ENCODE results near the gene PBX4. TPM values are rescaled to one million over a fixed set of nuclear protein-coding genes. Genes with fewer than 3 reads are reported as not detected.

Gene PBX4
- total RNA-seq, 1 experiment from 2014 or later = 11.6 TPM

DNA sequence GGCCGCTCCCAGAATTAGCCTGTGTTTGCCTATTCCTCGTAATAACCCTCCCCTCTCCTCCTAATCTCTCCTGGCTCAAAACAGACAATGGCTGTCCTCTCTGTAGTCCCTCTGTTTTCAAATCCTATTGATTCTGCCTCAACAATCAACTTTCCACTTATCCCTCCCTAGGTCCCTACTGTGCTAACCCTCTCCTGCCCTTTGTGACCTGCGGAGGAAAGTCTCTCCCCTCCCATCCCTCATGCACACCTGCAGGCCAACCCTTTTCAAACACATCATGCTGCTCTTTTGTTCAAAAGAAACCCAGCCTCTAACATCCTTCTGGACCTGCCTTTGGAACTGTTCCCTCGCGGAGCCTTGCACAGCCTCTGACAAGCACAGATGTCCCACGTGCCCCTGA, 43.1 kb downstream of the PBX4 start:
- H3K9me2 ChIP-seq (ENCODE audit: insufficient read depth) = no peaks in the 10 kb centered on the region
- no TSS peak for BruUV-seq (replicated peaks)
- no peak overlapping the region for H3K9ac ChIP-seq (ENCODE audit: low read length)
- H4K20me1 ChIP-seq (ENCODE audit: insufficient read depth) = no peaks in the 10 kb centered on the region
- H3K4me1 ChIP-seq (ENCODE audit: control insufficient read depth in 1 of 2, insufficient read depth in 2 of 2, low read length in 2 of 2) = peaks cover 7 to 23% of the 10 kb centered on the region in 2 experiments; a peak in 3 of 4 replicates
- H3K79me2 ChIP-seq (ENCODE audit: insufficient read depth, low read length) = no peaks in the 10 kb centered on the region
- ChIA-PET RAD21 (ENCODE audit: low non-redundant PET in 1 of 2, low total read pairs in 2 of 2, uncharacterized antibody in 2 of 2, unreplicated experiment in 2 of 2) (no interaction called here), CTCF (no interaction called here), POLR2A (no interaction called here)
- no peak for TF ChIP-seq ZFX (IDR thresholded peaks at IDR 0.05)
- TF ChIP-seq, protein P1, sequence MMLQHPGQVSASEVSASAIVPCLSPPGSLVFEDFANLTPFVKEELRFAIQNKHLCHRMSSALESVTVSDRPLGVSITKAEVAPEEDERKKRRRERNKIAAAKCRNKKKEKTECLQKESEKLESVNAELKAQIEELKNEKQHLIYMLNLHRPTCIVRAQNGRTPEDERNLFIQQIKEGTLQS (IDR thresholded peaks at IDR 0.05) = no peak
- TF ChIP-seq EGR1 (IDR thresholded peaks at IDR 0.05; ENCODE audit: low read depth) = no peak
- no peak for TF ChIP-seq EZH2phosphoT487 (IDR thresholded peaks at IDR 0.05; ENCODE audit: borderline replicate concordance)
- no peak for TF ChIP-seq ZNF274 (IDR thresholded peaks at IDR 0.05; ENCODE audit: low read depth, low read length)
- no peak overlapping the region for H3K4me2 ChIP-seq (ENCODE audit: low read length)
- no peaks in the 10 kb centered on the region for H3K9me3 ChIP-seq (ENCODE audit: control insufficient read depth in 1 of 2, insufficient read depth in 1 of 2, low read depth in 1 of 2, low read length in 2 of 2)
- no peaks in the 10 kb centered on the region for H3K27me3 ChIP-seq (ENCODE audit: insufficient read depth, low read length)
- no peak overlapping the region for H2AFZ ChIP-seq (ENCODE audit: low read depth, low read length, poor library complexity, severe bottlenecking)
- ATAC-seq (no peak), DNase-seq (ENCODE audit: low read depth, low spot score) (no peak)
- H3K27ac ChIP-seq (ENCODE audit: low read depth, low read length) = no peak overlapping the region
- H3K4me3 ChIP-seq (replicated peaks in 1 of 2; ENCODE audit: low read depth in 1 of 2, low read length in 2 of 2) = no peak overlapping the region
- intact Hi-C loops (cut with micrococcal nuclease) = no loop called here
- H3K36me3 ChIP-seq (ENCODE audit: control insufficient read depth in 1 of 2, insufficient read depth in 2 of 2, low read length in 2 of 2) = peaks cover 0 to 2% of the 10 kb centered on the region in 2 experiments; a peak in 2 of 4 replicates

DNA sequence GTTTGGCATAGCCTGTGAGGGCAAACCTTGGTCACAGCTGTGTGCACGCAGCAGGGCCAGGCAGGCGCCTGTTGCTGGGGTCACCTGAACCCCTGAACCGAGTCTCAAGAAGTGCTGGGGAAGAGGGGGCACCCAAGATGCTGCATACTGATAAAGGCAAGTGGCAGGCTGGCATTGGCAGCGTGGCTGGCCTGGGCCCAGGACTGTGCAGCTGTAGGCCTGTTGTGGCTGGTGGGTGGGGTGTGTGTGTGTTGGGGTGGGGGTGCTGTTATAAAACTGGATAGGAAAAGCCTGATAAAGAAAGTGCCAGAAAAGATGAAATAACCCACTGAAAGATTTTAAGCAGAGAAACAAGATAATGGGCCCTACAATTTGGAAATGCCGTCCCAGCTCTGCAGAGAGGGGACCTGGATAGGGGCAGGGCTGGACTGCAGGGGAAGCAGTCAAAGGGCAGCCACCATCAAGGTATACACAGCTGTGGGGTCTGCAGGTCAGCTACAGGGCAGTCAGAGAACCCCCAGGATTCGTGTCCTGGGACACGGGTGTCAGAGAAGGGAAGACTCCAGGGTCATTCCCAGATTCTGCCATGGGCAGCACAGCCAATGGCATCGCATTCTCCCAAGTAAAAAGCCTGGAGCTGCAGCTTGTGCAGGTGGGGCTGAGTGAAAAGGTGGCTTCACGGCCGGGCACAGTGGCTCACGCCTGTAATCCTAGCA, 47.3 kb downstream of the PBX4 start:
- H3K27me3 ChIP-seq (ENCODE audit: insufficient read depth, low read length) = no peaks in the 10 kb centered on the region
- no peaks in the 10 kb centered on the region for H3K9me2 ChIP-seq (ENCODE audit: insufficient read depth)
- ChIA-PET POLR2A (no interaction called here), RAD21 (ENCODE audit: low non-redundant PET in 1 of 2, low total read pairs in 2 of 2, uncharacterized antibody in 2 of 2, unreplicated experiment in 2 of 2) (no interaction called here), CTCF (no interaction called here)
- H3K27ac ChIP-seq (ENCODE audit: low read depth, low read length) = no peak overlapping the region
- ATAC-seq (no peak), DNase-seq (ENCODE audit: low read depth, low spot score) (no peak)
- peaks cover 0 to 11% of the 10 kb centered on the region in 2 experiments; a peak in 2 of 4 replicates for H3K4me1 ChIP-seq (ENCODE audit: control insufficient read depth in 1 of 2, insufficient read depth in 2 of 2, low read length in 2 of 2)
- H3K9me3 ChIP-seq (ENCODE audit: control insufficient read depth in 1 of 2, insufficient read depth in 1 of 2, low read depth in 1 of 2, low read length in 2 of 2) = no peaks in the 10 kb centered on the region
- H3K79me2 ChIP-seq (ENCODE audit: insufficient read depth, low read length) = no peaks in the 10 kb centered on the region
- no peaks in the 10 kb centered on the region for H4K20me1 ChIP-seq (ENCODE audit: insufficient read depth)
- H3K4me2 ChIP-seq (ENCODE audit: low read length) = no peak overlapping the region
- H3K36me3 ChIP-seq (ENCODE audit: control insufficient read depth in 1 of 2, insufficient read depth in 2 of 2, low read length in 2 of 2) = peaks cover 0 to 2% of the 10 kb centered on the region in 2 experiments; a peak in 2 of 4 replicates
- no TSS peak for BruUV-seq (replicated peaks)
- H2AFZ ChIP-seq (ENCODE audit: low read depth, low read length, poor library complexity, severe bottlenecking) = no peak overlapping the region
- H3K4me3 ChIP-seq (replicated peaks in 1 of 2; ENCODE audit: low read depth in 1 of 2, low read length in 2 of 2) = no peak overlapping the region
- H3K9ac ChIP-seq (ENCODE audit: low read length) = no peak overlapping the region
- intact Hi-C loops (cut with micrococcal nuclease) = no loop called here
- no peak for TF ChIP-seq YY1 (IDR thresholded peaks at IDR 0.05; ENCODE audit: extremely low read depth, insufficient replicate concordance, low read depth, low read length)
- TF ChIP-seq, protein P2, sequence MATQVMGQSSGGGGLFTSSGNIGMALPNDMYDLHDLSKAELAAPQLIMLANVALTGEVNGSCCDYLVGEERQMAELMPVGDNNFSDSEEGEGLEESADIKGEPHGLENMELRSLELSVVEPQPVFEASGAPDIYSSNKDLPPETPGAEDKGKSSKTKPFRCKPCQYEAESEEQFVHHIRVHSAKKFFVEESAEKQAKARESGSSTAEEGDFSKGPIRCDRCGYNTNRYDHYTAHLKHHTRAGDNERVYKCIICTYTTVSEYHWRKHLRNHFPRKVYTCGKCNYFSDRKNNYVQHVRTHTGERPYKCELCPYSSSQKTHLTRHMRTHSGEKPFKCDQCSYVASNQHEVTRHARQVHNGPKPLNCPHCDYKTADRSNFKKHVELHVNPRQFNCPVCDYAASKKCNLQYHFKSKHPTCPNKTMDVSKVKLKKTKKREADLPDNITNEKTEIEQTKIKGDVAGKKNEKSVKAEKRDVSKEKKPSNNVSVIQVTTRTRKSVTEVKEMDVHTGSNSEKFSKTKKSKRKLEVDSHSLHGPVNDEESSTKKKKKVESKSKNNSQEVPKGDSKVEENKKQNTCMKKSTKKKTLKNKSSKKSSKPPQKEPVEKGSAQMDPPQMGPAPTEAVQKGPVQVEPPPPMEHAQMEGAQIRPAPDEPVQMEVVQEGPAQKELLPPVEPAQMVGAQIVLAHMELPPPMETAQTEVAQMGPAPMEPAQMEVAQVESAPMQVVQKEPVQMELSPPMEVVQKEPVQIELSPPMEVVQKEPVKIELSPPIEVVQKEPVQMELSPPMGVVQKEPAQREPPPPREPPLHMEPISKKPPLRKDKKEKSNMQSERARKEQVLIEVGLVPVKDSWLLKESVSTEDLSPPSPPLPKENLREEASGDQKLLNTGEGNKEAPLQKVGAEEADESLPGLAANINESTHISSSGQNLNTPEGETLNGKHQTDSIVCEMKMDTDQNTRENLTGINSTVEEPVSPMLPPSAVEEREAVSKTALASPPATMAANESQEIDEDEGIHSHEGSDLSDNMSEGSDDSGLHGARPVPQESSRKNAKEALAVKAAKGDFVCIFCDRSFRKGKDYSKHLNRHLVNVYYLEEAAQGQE (IDR thresholded peaks at IDR 0.05; ENCODE audit: low read depth) = no peak
- TF ChIP-seq RAD21 (IDR thresholded peaks at IDR 0.05; ENCODE audit: low read depth) = no peak
- TF ChIP-seq POLR2A (IDR thresholded peaks at IDR 0.05; ENCODE audit: borderline replicate concordance, extremely low read depth, insufficient read depth, insufficient read length) = no peak
- no peak for TF ChIP-seq JUND (IDR thresholded peaks at IDR 0.05)
- no peak for TF ChIP-seq ELF1 (IDR thresholded peaks at IDR 0.05; ENCODE audit: borderline replicate concordance, low read depth)
- no peak for TF ChIP-seq TCF7L2 (IDR thresholded peaks at IDR 0.05; ENCODE audit: borderline replicate concordance, extremely low read depth, insufficient read depth, insufficient read length)
- TF ChIP-seq FOSL1 (IDR thresholded peaks at IDR 0.05; ENCODE audit: low read depth) = no peak
- TF ChIP-seq, protein P3, sequence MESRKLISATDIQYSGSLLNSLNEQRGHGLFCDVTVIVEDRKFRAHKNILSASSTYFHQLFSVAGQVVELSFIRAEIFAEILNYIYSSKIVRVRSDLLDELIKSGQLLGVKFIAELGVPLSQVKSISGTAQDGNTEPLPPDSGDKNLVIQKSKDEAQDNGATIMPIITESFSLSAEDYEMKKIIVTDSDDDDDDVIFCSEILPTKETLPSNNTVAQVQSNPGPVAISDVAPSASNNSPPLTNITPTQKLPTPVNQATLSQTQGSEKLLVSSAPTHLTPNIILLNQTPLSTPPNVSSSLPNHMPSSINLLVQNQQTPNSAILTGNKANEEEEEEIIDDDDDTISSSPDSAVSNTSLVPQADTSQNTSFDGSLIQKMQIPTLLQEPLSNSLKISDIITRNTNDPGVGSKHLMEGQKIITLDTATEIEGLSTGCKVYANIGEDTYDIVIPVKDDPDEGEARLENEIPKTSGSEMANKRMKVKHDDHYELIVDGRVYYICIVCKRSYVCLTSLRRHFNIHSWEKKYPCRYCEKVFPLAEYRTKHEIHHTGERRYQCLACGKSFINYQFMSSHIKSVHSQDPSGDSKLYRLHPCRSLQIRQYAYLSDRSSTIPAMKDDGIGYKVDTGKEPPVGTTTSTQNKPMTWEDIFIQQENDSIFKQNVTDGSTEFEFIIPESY (IDR thresholded peaks at IDR 0.05; ENCODE audit: extremely low read depth, insufficient replicate concordance, low read length) = no peak
- no peak for TF ChIP-seq ZFX (IDR thresholded peaks at IDR 0.05)
- no peak for TF ChIP-seq SIN3A (IDR thresholded peaks at IDR 0.05; ENCODE audit: low read depth)
